DND-41 (cell line): ENCODE results near the gene NPAS2.

ENCODE experiments used
- ATAC-seq: fragments of 200-7000 bp; cut with Tn5 transposase; 3 replicates; pipeline ENCODE4 v1.9.1; 2021; ENCODE audit warnings: low read depth; ENCODE audit not compliant: insufficient read depth
- DNase-seq: peaks from one replicate; pipeline ENCODE4 v3.0.0-alpha.2; 2020
- H2AFZ ChIP-seq: 2 replicates; pipeline ENCODE4 v1.6.0; 2012; ENCODE audit warnings: low read depth, low read length
- H3K27ac ChIP-seq: 2 replicates; pipeline ENCODE4 v1.5.1; 2012; ENCODE audit warnings: low read length, inconsistent platforms
- H3K27me3 ChIP-seq: fragments of 200-600 bp; sonication (generic); 2 replicates; pipeline ENCODE4 v1.6.0; 2012; ENCODE audit warnings: low read length, mild to moderate bottlenecking, inconsistent platforms; ENCODE audit not compliant: insufficient read depth, poor library complexity
- H3K36me3 ChIP-seq: 2 replicates; pipeline ENCODE4 v1.5.1; 2012; ENCODE audit warnings: low read length, inconsistent platforms; ENCODE audit not compliant: insufficient read depth
- H3K4me1 ChIP-seq: 2 replicates; pipeline ENCODE4 v1.5.1; 2012; ENCODE audit warnings: mild to moderate bottlenecking, low read length; ENCODE audit not compliant: insufficient read depth
- H3K4me2 ChIP-seq: 2 replicates; pipeline ENCODE4 v1.6.0; 2012; ENCODE audit warnings: mild to moderate bottlenecking, moderate library complexity, low read length, inconsistent platforms; ENCODE audit not compliant: insufficient read depth
- H3K4me3 ChIP-seq, 2 experiments: fragments of 200-600 bp in 1 of 2; shearing (Covaris generic) in 1 of 2; 2 replicates each; pipeline ENCODE4 v1.5.1; 2012 to 2016; ENCODE audit warnings: inconsistent platforms in 2 of 2, low read length in 2 of 2, mild to moderate bottlenecking in 2 of 2, low read depth in 1 of 2, moderate library complexity in 1 of 2
- H3K79me2 ChIP-seq: 2 replicates; pipeline ENCODE4 v1.6.0; 2012; ENCODE audit warnings: low read length, inconsistent platforms; ENCODE audit not compliant: insufficient read depth
- H3K9ac ChIP-seq: 2 replicates; pipeline ENCODE4 v1.6.0; 2012; ENCODE audit warnings: low read depth, mild to moderate bottlenecking, inconsistent platforms, low read length, moderate library complexity
- H3K9me3 ChIP-seq: 2 replicates; pipeline ENCODE4 v1.5.1; 2012; ENCODE audit warnings: low read length, moderate library complexity, mild to moderate bottlenecking, inconsistent platforms; ENCODE audit not compliant: insufficient read depth, severe bottlenecking
- H4K20me1 ChIP-seq: 2 replicates; pipeline ENCODE4 v1.6.0; 2012; ENCODE audit warnings: low read length; ENCODE audit not compliant: insufficient read depth
- CTCF ChIP-seq: IDR thresholded peaks from 2 replicates; pipeline ENCODE4 v1.5.1; 2012; ENCODE audit warnings: borderline replicate concordance, low read length, moderate library complexity, mild to moderate bottlenecking; ENCODE audit not compliant: poor library complexity, severe bottlenecking; ENCODE audit errors: extremely low read depth
- EZH2 ChIP-seq: IDR thresholded peaks from 3 replicates; pipeline ENCODE4 v1.6.1; 2012; ENCODE audit warnings: borderline replicate concordance, low read depth, mild to moderate bottlenecking, moderate library complexity, low read length, inconsistent platforms; ENCODE audit not compliant: severe bottlenecking

The NPAS2 gene

GRCh38 chr2:101022221-101022620 lies 202.3 kb downstream of the NPAS2 start:
- no peaks in the 10 kb centered on the region for H3K4me1 ChIP-seq
- DNase-seq (no peak), ATAC-seq (no peak)
- H3K4me3 ChIP-seq, result no peak overlapping the region
- H4K20me1 ChIP-seq, result no peaks in the 10 kb centered on the region
- no peaks in the 10 kb centered on the region for H3K27me3 ChIP-seq
- H2AFZ ChIP-seq, result no peak overlapping the region
- H3K36me3 ChIP-seq, result peaks cover 30% of the 10 kb centered on the region
- H3K9ac ChIP-seq, result no peak overlapping the region
- no peaks in the 10 kb centered on the region for H3K9me3 ChIP-seq
- no peak overlapping the region for H3K27ac ChIP-seq
- TF ChIP-seq EZH2 (no peak), CTCF (no peak)
- no peaks in the 10 kb centered on the region for H3K79me2 ChIP-seq
- H3K4me2 ChIP-seq, result no peak overlapping the region

GRCh38 chr2:101023327-101024107 lies 203.6 kb downstream of the NPAS2 start:
- ATAC-seq (no peak), DNase-seq (no peak)
- peaks cover 28% of the 10 kb centered on the region for H3K36me3 ChIP-seq
- H3K4me1 ChIP-seq, result no peaks in the 10 kb centered on the region
- H3K27ac ChIP-seq, result no peak overlapping the region
- no peak overlapping the region for H2AFZ ChIP-seq
- no peaks in the 10 kb centered on the region for H3K27me3 ChIP-seq
- no peak for TF ChIP-seq CTCF
- TF ChIP-seq EZH2, result no peak
- no peaks in the 10 kb centered on the region for H3K79me2 ChIP-seq
- no peak overlapping the region for H3K4me2 ChIP-seq
- H3K9ac ChIP-seq, result no peak overlapping the region
- H3K9me3 ChIP-seq, result no peaks in the 10 kb centered on the region
- H4K20me1 ChIP-seq, result no peaks in the 10 kb centered on the region
- H3K4me3 ChIP-seq, result no peak overlapping the region

GRCh38 chr2:101025561-101025960 lies 205.6 kb downstream of the NPAS2 start:
- Histone ChIP-seq H3K9ac (no peak overlapping the region), H3K36me3 (peaks cover 20% of the 10 kb centered on the region), H3K4me1 (no peaks in the 10 kb centered on the region), H3K27me3 (no peaks in the 10 kb centered on the region), H3K79me2 (no peaks in the 10 kb centered on the region), H3K4me2 (no peak overlapping the region), H2AFZ (no peak overlapping the region), H3K27ac (no peak overlapping the region), H3K9me3 (no peaks in the 10 kb centered on the region), H3K4me3 (no peak overlapping the region), H4K20me1 (no peaks in the 10 kb centered on the region)
- no peak for TF ChIP-seq EZH2
- ATAC-seq (no peak), DNase-seq (no peak)

- no peak overlapping the region for H2AFZ ChIP-seq
These were observed 206.3 kb downstream of the NPAS2 start for GRCh38 chr2:101026253-101026701.

More at GRCh38 chr2:101026253-101026701, 206.3 kb downstream of the NPAS2 start:
- TF ChIP-seq EZH2, result no peak
- TF ChIP-seq CTCF, result no peak
- H4K20me1 ChIP-seq, result no peaks in the 10 kb centered on the region
- H3K9ac ChIP-seq, result no peak overlapping the region
- H3K27ac ChIP-seq, result no peak overlapping the region
- DNase-seq (no peak), ATAC-seq (no peak)
- H3K36me3 ChIP-seq, result peaks cover 12% of the 10 kb centered on the region
- no peaks in the 10 kb centered on the region for H3K79me2 ChIP-seq
- no peaks in the 10 kb centered on the region for H3K9me3 ChIP-seq
- H3K27me3 ChIP-seq, result no peaks in the 10 kb centered on the region
- no peaks in the 10 kb centered on the region for H3K4me1 ChIP-seq
- no peak overlapping the region for H3K4me2 ChIP-seq
- H3K4me3 ChIP-seq, result no peak overlapping the region
